ENCODE results near the gene PIEZO1.

Gene PIEZO1

GRCh38 chr16:88755745-88756443 is 29.1 kb downstream of the PIEZO1 start:
- no peak for DNase-seq (ENCODE audit: low spot score)
- in situ Hi-C loops (cut with MboI; ENCODE audit: low sequenced_read_pairs, unreplicated experiment): no loop called here
- TF ChIP-seq CTCF (IDR thresholded peaks at IDR 0.05; ENCODE audit: borderline replicate concordance, control extremely low read depth, extremely low read depth, insufficient read depth, missing control alignments): no peak

- TF ChIP-seq CTCF (IDR thresholded peaks at IDR 0.05; ENCODE audit: borderline replicate concordance, control extremely low read depth, extremely low read depth, insufficient read depth, missing control alignments): no peak
- DNase-seq (ENCODE audit: low spot score): no peak
- in situ Hi-C loops (cut with MboI; ENCODE audit: low sequenced_read_pairs, unreplicated experiment): no loop called here
Measured at GRCh38 chr16:88754912-88755744, 29.9 kb downstream of the PIEZO1 start.

- in situ Hi-C loops (cut with MboI; ENCODE audit: low sequenced_read_pairs, unreplicated experiment): no loop called here
- no peak for DNase-seq (ENCODE audit: low spot score)
- TF ChIP-seq CTCF (IDR thresholded peaks at IDR 0.05; ENCODE audit: borderline replicate concordance, control extremely low read depth, extremely low read depth, insufficient read depth, missing control alignments): no peak
Measured at GRCh38 chr16:88754109-88754911, 30.7 kb downstream of the PIEZO1 start.

- in situ Hi-C loops (cut with MboI; ENCODE audit: low sequenced_read_pairs, unreplicated experiment): no loop called here
- no peak for TF ChIP-seq CTCF (IDR thresholded peaks at IDR 0.05; ENCODE audit: borderline replicate concordance, control extremely low read depth, extremely low read depth, insufficient read depth, missing control alignments)
- DNase-seq (ENCODE audit: low spot score): no peak
Measured at GRCh38 chr16:88753602-88754001, 31.4 kb downstream of the PIEZO1 start.

- no peak for TF ChIP-seq CTCF (IDR thresholded peaks at IDR 0.05; ENCODE audit: borderline replicate concordance, control extremely low read depth, extremely low read depth, insufficient read depth, missing control alignments)
- in situ Hi-C loops (cut with MboI; ENCODE audit: low sequenced_read_pairs, unreplicated experiment): no loop called here
- no peak for DNase-seq (ENCODE audit: low spot score)
Measured at GRCh38 chr16:88753191-88753590, 31.8 kb downstream of the PIEZO1 start.

- in situ Hi-C loops (cut with MboI; ENCODE audit: low sequenced_read_pairs, unreplicated experiment): no loop called here
- DNase-seq (ENCODE audit: low spot score): no peak
- no peak for TF ChIP-seq CTCF (IDR thresholded peaks at IDR 0.05; ENCODE audit: borderline replicate concordance, control extremely low read depth, extremely low read depth, insufficient read depth, missing control alignments)
Measured at GRCh38 chr16:88752386-88753002, 32.5 kb downstream of the PIEZO1 start.

All from GM13976 (cell line).